HG02623 (cell line): ENCODE results near the gene RASA3.
"Not testable (repeated sequence)": the region's sequence is repeated elsewhere in the genome, so short reads cannot be mapped to it uniquely, and the experiment has no call there.

Experiments
- ATAC-seq: cut with Tn5 transposase; IDR thresholded peaks from one replicate; pipeline ENCODE4 v1.9.1; 2021; ENCODE audit warnings: moderate library complexity; ENCODE audit not compliant: unreplicated experiment

Gene RASA3

GRCh38 chr13:114132419-114133121 is at the start of gene RASA3:
TSS of gene RASA3 (minus strand) at chr13:114132623. CDS start at chr13:114132489, 134 bp downstream.
- ATAC-seq: peak; percentile 63

- no peak for ATAC-seq
These were observed 46.8 kb upstream of the RASA3 start, which contains the start of gene CFAP97D2 for GRCh38 chr13:114179087-114179658. TSS of gene CFAP97D2 (plus strand) at chr13:114179257. CDS start at chr13:114179331, 74 bp downstream.

- no peak for ATAC-seq
These were observed 45.0 kb upstream of the RASA3 start for GRCh38 chr13:114177245-114178010.

GRCh38 chr13:114176359-114176902 is 44.0 kb upstream of the RASA3 start:
- not testable (repeated sequence) for ATAC-seq

GRCh38 chr13:114174529-114174961 is 42.1 kb upstream of the RASA3 start:
- no peak for ATAC-seq

- no peak for ATAC-seq
These were observed 41.3 kb upstream of the RASA3 start for GRCh38 chr13:114173745-114174144.

- ATAC-seq: no peak
These were observed 40.8 kb upstream of the RASA3 start for GRCh38 chr13:114173272-114173671.

GRCh38 chr13:114167885-114168284 is 35.5 kb upstream of the RASA3 start:
- ATAC-seq: no peak

- ATAC-seq: no peak
These were observed 35.0 kb upstream of the RASA3 start for GRCh38 chr13:114167426-114167825.

GRCh38 chr13:114166381-114167131 is 34.1 kb upstream of the RASA3 start:
- ATAC-seq: no peak

GRCh38 chr13:114164681-114165429 is 32.4 kb upstream of the RASA3 start:
- no peak for ATAC-seq

- ATAC-seq: no peak
These were observed 31.6 kb upstream of the RASA3 start for GRCh38 chr13:114164053-114164452.

GRCh38 chr13:114162533-114162922 is 30.1 kb upstream of the RASA3 start:
- ATAC-seq: no peak

- ATAC-seq: no peak
These were observed 29.5 kb upstream of the RASA3 start for GRCh38 chr13:114161644-114162532.

GRCh38 chr13:114161028-114161556 is 28.7 kb upstream of the RASA3 start:
- no peak for ATAC-seq

- ATAC-seq: not testable (repeated sequence)
These were observed 26.6 kb upstream of the RASA3 start for GRCh38 chr13:114158869-114159666.

- ATAC-seq: no peak
These were observed 25.6 kb upstream of the RASA3 start for GRCh38 chr13:114157869-114158495.
